Measurements from ENCODE around the gene CGA. TPM values are rescaled to one million over a fixed set of nuclear protein-coding genes. Genes with fewer than 3 reads are reported as not detected.
"Not testable (repeated sequence)": the region's sequence is repeated elsewhere in the genome, so short reads cannot be mapped to it uniquely, and the experiment has no call there.

The CGA gene
- polyA plus RNA-seq (2012; ENCODE audit: insufficient read depth, insufficient read length) = not detected

- H3K4me3 ChIP-seq (ENCODE audit: low read length) = no peak within 1 kb of the TSS
- DNase-seq (ENCODE audit: low read depth, low spot score) = no peak
Measured at GRCh38 chr6:87095087-87095509, at the start of gene CGA. CGA (minus strand) TSS chr6:87095106; CDS start chr6:87088200, 6,906 bp downstream.

- not testable (repeated sequence) for DNase-seq (ENCODE audit: low read depth, low spot score); H3K4me3 ChIP-seq (ENCODE audit: low read length)
Measured at GRCh38 chr6:87139927-87140326, 45.0 kb upstream of the CGA start.

- H3K4me3 ChIP-seq (ENCODE audit: low read length) = no peak overlapping the region
- peak; percentile 60 for DNase-seq (ENCODE audit: low read depth, low spot score)
Measured at GRCh38 chr6:87139236-87139635, 44.3 kb upstream of the CGA start.

- no peak for DNase-seq (ENCODE audit: low read depth, low spot score)
- no peak overlapping the region for H3K4me3 ChIP-seq (ENCODE audit: low read length)
Measured at GRCh38 chr6:87136963-87137362, 42.1 kb upstream of the CGA start.

GRCh38 chr6:87127737-87128136, 32.8 kb upstream of the CGA start:
- no peak overlapping the region for H3K4me3 ChIP-seq (ENCODE audit: low read length)
- no peak for DNase-seq (ENCODE audit: low read depth, low spot score)

GRCh38 chr6:87126501-87126900, 31.6 kb upstream of the CGA start:
- H3K4me3 ChIP-seq (ENCODE audit: low read length) = no peak overlapping the region
- DNase-seq (ENCODE audit: low read depth, low spot score) = no peak

- no peak overlapping the region for H3K4me3 ChIP-seq (ENCODE audit: low read length)
Measured at GRCh38 chr6:87124074-87124473, 29.2 kb upstream of the CGA start.

GRCh38 chr6:87122477-87122876, 27.6 kb upstream of the CGA start:
- no peak overlapping the region for H3K4me3 ChIP-seq (ENCODE audit: low read length)
- DNase-seq (ENCODE audit: low read depth, low spot score) = no peak

More at GRCh38 chr6:87124074-87124473, 29.2 kb upstream of the CGA start:
- DNase-seq (ENCODE audit: low read depth, low spot score) = no peak

- no peak overlapping the region for H3K4me3 ChIP-seq (ENCODE audit: low read length)
- DNase-seq (ENCODE audit: low read depth, low spot score) = no peak
Measured at GRCh38 chr6:87118054-87118453, 23.1 kb upstream of the CGA start.

- no peak for DNase-seq (ENCODE audit: low read depth, low spot score)
Measured at GRCh38 chr6:87116922-87117321, 22.0 kb upstream of the CGA start.

GRCh38 chr6:87115402-87116135, 20.7 kb upstream of the CGA start:
- H3K4me3 ChIP-seq (ENCODE audit: low read length) = no peak overlapping the region
- no peak for DNase-seq (ENCODE audit: low read depth, low spot score)

More at GRCh38 chr6:87116922-87117321, 22.0 kb upstream of the CGA start:
- no peak overlapping the region for H3K4me3 ChIP-seq (ENCODE audit: low read length)

GRCh38 chr6:87110636-87111035, 15.7 kb upstream of the CGA start:
- H3K4me3 ChIP-seq (ENCODE audit: low read length) = no peak overlapping the region
- no peak for DNase-seq (ENCODE audit: low read depth, low spot score)

GRCh38 chr6:87105823-87106222, 10.9 kb upstream of the CGA start:
- no peak for DNase-seq (ENCODE audit: low read depth, low spot score)
- no peak overlapping the region for H3K4me3 ChIP-seq (ENCODE audit: low read length)

GRCh38 chr6:87104667-87105066, 9.8 kb upstream of the CGA start:
- no peak for DNase-seq (ENCODE audit: low read depth, low spot score)

GRCh38 chr6:87103977-87104601, 9.2 kb upstream of the CGA start:
- DNase-seq (ENCODE audit: low read depth, low spot score) = no peak
- no peak overlapping the region for H3K4me3 ChIP-seq (ENCODE audit: low read length)

More at GRCh38 chr6:87104667-87105066, 9.8 kb upstream of the CGA start:
- H3K4me3 ChIP-seq (ENCODE audit: low read length) = no peak overlapping the region

GRCh38 chr6:87102151-87102621, 7.3 kb upstream of the CGA start:
- no peak for DNase-seq (ENCODE audit: low read depth, low spot score)
- no peak overlapping the region for H3K4me3 ChIP-seq (ENCODE audit: low read length)

- no peak for DNase-seq (ENCODE audit: low read depth, low spot score)
- H3K4me3 ChIP-seq (ENCODE audit: low read length) = no peak overlapping the region
Measured at GRCh38 chr6:87101067-87101466, 6.2 kb upstream of the CGA start.

- no peak overlapping the region for H3K4me3 ChIP-seq (ENCODE audit: low read length)
- DNase-seq (ENCODE audit: low read depth, low spot score) = no peak
Measured at GRCh38 chr6:87100216-87100615, 5.3 kb upstream of the CGA start.

- no peak for DNase-seq (ENCODE audit: low read depth, low spot score)
- no peak overlapping the region for H3K4me3 ChIP-seq (ENCODE audit: low read length)
Measured at GRCh38 chr6:87099472-87099871, 4.6 kb upstream of the CGA start.

GRCh38 chr6:87094576-87094975, 330 bp downstream of the CGA start:
- DNase-seq (ENCODE audit: low read depth, low spot score) = no peak
- no peak overlapping the region for H3K4me3 ChIP-seq (ENCODE audit: low read length)

Measured in Jurkat, Clone E6-1 (cell line).